DMS 273 (cell line): ENCODE data around the gene SEMA3F.

Source experiments
- DNase-seq: peaks from one replicate; lab custom pipeline; 2025; ENCODE audit not compliant: unreplicated experiment; lab: John Stamatoyannopoulos, UW

The SEMA3F gene

GRCh38 chr3:50132421-50133282 lies 22.5 kb upstream of the SEMA3F start:
- peak; percentile 68 for DNase-seq

- no peak for DNase-seq
Observed at GRCh38 chr3:50133283-50133615, 21.9 kb upstream of the SEMA3F start.

- DNase-seq = no peak
Observed at GRCh38 chr3:50134367-50134766, 20.8 kb upstream of the SEMA3F start.

- no peak for DNase-seq
Observed at GRCh38 chr3:50135964-50136363, 19.2 kb upstream of the SEMA3F start.

GRCh38 chr3:50136714-50137405 lies 18.3 kb upstream of the SEMA3F start:
- peak; percentile 28 for DNase-seq

- DNase-seq = no peak
Observed at GRCh38 chr3:50137531-50137930, 17.6 kb upstream of the SEMA3F start.

- DNase-seq = peak; percentile 67
Observed at GRCh38 chr3:50138266-50139200, 16.6 kb upstream of the SEMA3F start.

GRCh38 chr3:50139308-50139707 lies 15.8 kb upstream of the SEMA3F start:
- no peak for DNase-seq

GRCh38 chr3:50139718-50140423 lies 15.3 kb upstream of the SEMA3F start:
- DNase-seq = peak; percentile 17

- DNase-seq = no peak
Observed at GRCh38 chr3:50140990-50141389, 14.1 kb upstream of the SEMA3F start.

- DNase-seq = peak; percentile 57
Observed at GRCh38 chr3:50146316-50146901, 8.7 kb upstream of the SEMA3F start.

- no peak for DNase-seq
Observed at GRCh38 chr3:50147016-50147415, 8.1 kb upstream of the SEMA3F start.

- DNase-seq = no peak
Observed at GRCh38 chr3:50147447-50147846, 7.7 kb upstream of the SEMA3F start.

- DNase-seq = no peak
Observed at GRCh38 chr3:50147861-50148260, 7.3 kb upstream of the SEMA3F start.

GRCh38 chr3:50150404-50150750 lies 4.7 kb upstream of the SEMA3F start:
- no peak for DNase-seq

GRCh38 chr3:50150863-50151686 lies 4.0 kb upstream of the SEMA3F start:
- DNase-seq = no peak

GRCh38 chr3:50151728-50152127 lies 3.4 kb upstream of the SEMA3F start:
- DNase-seq = no peak

GRCh38 chr3:50153782-50154475 lies 1.2 kb upstream of the SEMA3F start:
- DNase-seq = no peak

GRCh38 chr3:50154476-50154839 lies 666 bp upstream of the SEMA3F start:
- peak; percentile 73 for DNase-seq
